Endothelial cell (in vitro differentiated cells): Measurements from ENCODE around the gene A4GALT. TPM values are rescaled to one million over a fixed set of nuclear protein-coding genes. Genes with fewer than 3 reads are reported as not detected.

ENCODE experiments used
- DNase-seq: peaks from one replicate; pipeline ENCODE4 v3.0.0; 2021; ENCODE audit warnings: low spot score
- H3K27ac Mint-ChIP-seq: one replicate; pipeline ENCODE4 v1.8.0; 2021; ENCODE audit warnings: mixed read lengths, inconsistent platforms; ENCODE audit not compliant: unreplicated experiment
- H3K27me3 Mint-ChIP-seq: one replicate; pipeline ENCODE4 v1.8.0; 2021; ENCODE audit warnings: mild to moderate bottlenecking, moderate library complexity, mixed read lengths, inconsistent platforms; ENCODE audit not compliant: unreplicated experiment
- H3K36me3 Mint-ChIP-seq: one replicate; pipeline ENCODE4 v1.8.0; 2021; ENCODE audit warnings: mild to moderate bottlenecking, low read depth, mixed read lengths, inconsistent platforms; ENCODE audit not compliant: unreplicated experiment
- H3K4me1 Mint-ChIP-seq: one replicate; pipeline ENCODE4 v1.8.0; 2021; ENCODE audit warnings: mild to moderate bottlenecking, mixed read lengths, inconsistent platforms; ENCODE audit not compliant: unreplicated experiment
- H3K4me3 Mint-ChIP-seq: one replicate; pipeline ENCODE4 v1.8.0; 2021; ENCODE audit warnings: mild to moderate bottlenecking, mixed read lengths, inconsistent platforms; ENCODE audit not compliant: unreplicated experiment
- H3K9me3 Mint-ChIP-seq: one replicate; pipeline ENCODE4 v1.8.0; 2021; ENCODE audit warnings: mixed read lengths, inconsistent platforms; ENCODE audit not compliant: unreplicated experiment
- CTCF ChIP-seq: fragments of 200-600 bp; sonication (generic); IDR thresholded peaks from one replicate; pipeline ENCODE4 v1.5.0; 2021; ENCODE audit warnings: antibody characterized with exemption; ENCODE audit not compliant: unreplicated experiment
- long read RNA-seq: library from polyadenylated mRNA; unstranded; transcript quantifications from one replicate; pipeline ENCODE4 v2.0.0, GENCODE V29; 2020; ENCODE audit not compliant: unreplicated experiment
- total RNA-seq: library from RNA; stranded (reverse); fragmentation: NEBNext Ultra II Directional; extraction: Animal tissue kit (Norgen Biotek cat#: 25700); gene quantifications from one replicate; pipeline ENCODE4 v1.2.1, GENCODE V29; 2021; ENCODE audit not compliant: unreplicated experiment

A4GALT gene
- 5.3 TPM for total RNA-seq
- long read RNA-seq, partial matches to known transcripts = 0 of 2 reads
- long read RNA-seq, other reads (novel, unspliced or antisense) = 0 of 2 reads

- H3K36me3 Mint-ChIP-seq = peaks cover 4% of the 10 kb centered on the region
- H3K9me3 Mint-ChIP-seq = no peaks in the 10 kb centered on the region
- peaks cover 11% of the 10 kb centered on the region for H3K27me3 Mint-ChIP-seq
- DNase-seq = no peak
- peaks cover 32% of the 10 kb centered on the region for H3K4me1 Mint-ChIP-seq
- H3K4me3 Mint-ChIP-seq = peak within 1 kb of the TSS; percentile 85
- TF ChIP-seq CTCF = no peak
- H3K27ac Mint-ChIP-seq = no peak within 1 kb of the TSS
These were observed at the start of gene A4GALT for GRCh38 chr22:42720263-42721044. A4GALT (minus strand) TSS chr22:42720870; CDS start chr22:42693951, 26,919 bp downstream.

GRCh38 chr22:42770448-42770726, 49.7 kb upstream of the A4GALT start:
- Mint-ChIP-seq H3K27ac (no peak overlapping the region), H3K9me3 (no peaks in the 10 kb centered on the region), H3K36me3 (no peaks in the 10 kb centered on the region), H3K4me1 (no peaks in the 10 kb centered on the region), H3K4me3 (no peak overlapping the region), H3K27me3 (peaks cover 9% of the 10 kb centered on the region)
- TF ChIP-seq CTCF = no peak
- no peak for DNase-seq

GRCh38 chr22:42769574-42770447, 49.1 kb upstream of the A4GALT start:
- no peaks in the 10 kb centered on the region for H3K36me3 Mint-ChIP-seq
- H3K4me3 Mint-ChIP-seq = no peak overlapping the region
- TF ChIP-seq CTCF = no peak

GRCh38 chr22:42769238-42769573, 48.5 kb upstream of the A4GALT start:
- DNase-seq = no peak
- Mint-ChIP-seq H3K9me3 (no peaks in the 10 kb centered on the region), H3K36me3 (no peaks in the 10 kb centered on the region), H3K27ac (no peak overlapping the region), H3K4me1 (no peaks in the 10 kb centered on the region), H3K27me3 (peaks cover 10% of the 10 kb centered on the region), H3K4me3 (no peak overlapping the region)
- TF ChIP-seq CTCF = no peak

More at GRCh38 chr22:42769574-42770447, 49.1 kb upstream of the A4GALT start:
- no peak overlapping the region for H3K27ac Mint-ChIP-seq
- no peaks in the 10 kb centered on the region for H3K4me1 Mint-ChIP-seq
- H3K27me3 Mint-ChIP-seq = peaks cover 10% of the 10 kb centered on the region
- H3K9me3 Mint-ChIP-seq = no peaks in the 10 kb centered on the region
- no peak for DNase-seq
